HCT116 (cell line): ENCODE results near the gene ABCA1. TPM values are rescaled to one million over a fixed set of nuclear protein-coding genes. Genes with fewer than 3 reads are reported as not detected.

ENCODE experiments used
- ATAC-seq: fragments of 200-7000 bp; cut with Tn5 transposase; 2 replicates; pipeline ENCODE4 v1.9.1; 2020; ENCODE audit warnings: mild to moderate bottlenecking, moderate library complexity
- BruUV-seq: library from RNA; stranded (reverse); fragments of 400-500 nt; replicated peaks from 2 replicates; lab custom pipeline; 2021; lab: Mats Ljungman, UMichigan
- CTCF ChIA-PET: fragments of 300-600 bp; sonication (Branson Sonifier 250); formaldehyde crosslinking; loops from one replicate; lab custom pipeline; 2021; ENCODE audit warnings: antibody characterized with exemption; lab: Charles Lee
- POLR2A ChIA-PET: fragments of 300-600, 350-600 bp; sonication (Branson Sonifier 250); formaldehyde crosslinking; loops from one replicate; lab custom pipeline; 2021; ENCODE audit warnings: antibody characterized with exemption; lab: Charles Lee
- RAD21 ChIA-PET, 2 experiments: fragments of 300-600 bp; sonication (Branson Sonifier 250); formaldehyde crosslinking; loops; one replicate each; lab custom pipeline; 2023; ENCODE audit warnings: low total read pairs in 2 of 2; ENCODE audit not compliant: uncharacterized antibody in 2 of 2, unreplicated experiment in 2 of 2, low non-redundant PET in 1 of 2; lab: Charles Lee
- DNase-seq: peaks from one replicate; pipeline ENCODE4 v3.0.0-alpha.2; 2010; ENCODE audit warnings: low read depth, low spot score
- H2AFZ ChIP-seq: fragments of 200-600 bp; shearing (Covaris generic), sonication (generic); 2 replicates; pipeline ENCODE4 v1.6.1; 2017; ENCODE audit warnings: low read depth, mixed run types, mixed read lengths, antibody characterized with exemption, low read length; ENCODE audit not compliant: poor library complexity, severe bottlenecking
- H3K27ac ChIP-seq: 2 replicates; pipeline ENCODE4 v1.5.1; 2012; ENCODE audit warnings: low read depth, low read length
- H3K27me3 ChIP-seq: fragments of 200-600 bp; sonication (generic); 2 replicates; pipeline ENCODE4 v1.6.1; 2016; ENCODE audit warnings: mixed run types, low read length, mixed read lengths; ENCODE audit not compliant: insufficient read depth
- H3K36me3 ChIP-seq, 2 experiments: fragments of 200-500 bp in 1 of 2; fragments of 200-600 bp in 1 of 2; sonication (Bioruptor generic) in 1 of 2; sonication (generic) in 1 of 2; 2 replicates each; pipeline versions ENCODE4 v1.5.1 to v1.6.1; 2014 to 2016; ENCODE audit warnings: low read length in 2 of 2, inconsistent platforms in 1 of 2, mixed read lengths in 1 of 2, mixed run types in 1 of 2; ENCODE audit not compliant: insufficient read depth in 2 of 2, control insufficient read depth in 1 of 2
- H3K4me1 ChIP-seq, 2 experiments: fragments of 200-600 bp in 1 of 2; sonication (generic) in 1 of 2; 2 replicates each; pipeline versions ENCODE4 v1.5.1 to v1.6.1; 2012 to 2017; ENCODE audit warnings: low read length in 2 of 2, inconsistent platforms in 1 of 2, mild to moderate bottlenecking in 1 of 2, mixed read lengths in 1 of 2, mixed run types in 1 of 2, moderate library complexity in 1 of 2; ENCODE audit not compliant: insufficient read depth in 2 of 2, control insufficient read depth in 1 of 2
- H3K4me2 ChIP-seq: fragments of 200-600 bp; sonication (generic); 2 replicates; pipeline ENCODE4 v1.6.1; 2017; ENCODE audit warnings: mixed run types, low read length, mixed read lengths
- H3K4me3 ChIP-seq, 2 experiments: fragments of 200-600 bp in 1 of 2; sonication (generic) in 1 of 2; replicated peaks in 1 of 2; 2 replicates each; pipeline ENCODE4 v1.5.1; 2011 to 2016; ENCODE audit warnings: low read length in 2 of 2, control low read depth in 1 of 2, low read depth in 1 of 2, mild to moderate bottlenecking in 1 of 2, mixed read lengths in 1 of 2, mixed run types in 1 of 2
- H3K79me2 ChIP-seq: fragments of 200-600 bp; sonication (generic); 2 replicates; pipeline ENCODE4 v1.6.1; 2017; ENCODE audit warnings: mild to moderate bottlenecking, mixed run types, low read length, moderate library complexity, mixed read lengths; ENCODE audit not compliant: insufficient read depth
- H3K9ac ChIP-seq: fragments of 200-600 bp; sonication (generic); 2 replicates; pipeline ENCODE4 v1.6.1; 2016; ENCODE audit warnings: low read length, mixed read lengths
- H3K9me2 ChIP-seq: fragments of 200-600 bp; sonication (generic), shearing (Covaris generic); 2 replicates; pipeline ENCODE4 v1.6.1; 2017; ENCODE audit warnings: mixed run types, mild to moderate bottlenecking, moderate library complexity; ENCODE audit not compliant: insufficient read depth
- H3K9me3 ChIP-seq, 2 experiments: fragments of 200-500 bp in 1 of 2; fragments of 200-600 bp in 1 of 2; sonication (Bioruptor generic) in 1 of 2; sonication (generic) in 1 of 2; 2 replicates each; pipeline ENCODE4 v1.6.1; 2014 to 2017; ENCODE audit warnings: low read length in 2 of 2, mixed read lengths in 2 of 2, inconsistent platforms in 1 of 2, low read depth in 1 of 2, mild to moderate bottlenecking in 1 of 2, mixed run types in 1 of 2, moderate library complexity in 1 of 2; ENCODE audit not compliant: control insufficient read depth in 1 of 2, insufficient read depth in 1 of 2
- H4K20me1 ChIP-seq: fragments of 200-600 bp; sonication (generic), shearing (Covaris generic); 2 replicates; pipeline ENCODE4 v1.6.1; 2017; ENCODE audit warnings: mixed run types, mild to moderate bottlenecking, moderate library complexity; ENCODE audit not compliant: insufficient read depth
- EZH2 ChIP-seq: fragments of 200-600 bp; sonication (generic); IDR thresholded peaks from 2 replicates; pipeline ENCODE4 v1.6.1; 2017; ENCODE audit warnings: antibody characterized with exemption, mixed run types
- JUND ChIP-seq: IDR thresholded peaks from 2 replicates; pipeline ENCODE4 v1.6.1; 2012
- SIN3A ChIP-seq: IDR thresholded peaks from 2 replicates; pipeline ENCODE4 v1.6.1; 2012; ENCODE audit warnings: low read depth
- ZFX ChIP-seq: fragments of 450-650 bp; IDR thresholded peaks from 2 replicates; pipeline ENCODE4 v1.6.1; 2017
- ZNF274 ChIP-seq: fragments of 200-500 bp; sonication (Bioruptor generic); IDR thresholded peaks from 2 replicates; pipeline ENCODE4 v1.6.1; 2014; ENCODE audit warnings: mild to moderate bottlenecking, low read depth, low read length, inconsistent platforms
- intact Hi-C: fragments of 100-400 bp; cut with micrococcal nuclease; formaldehyde crosslinking; loops from 2 replicates; pipeline ENCODE4 v1.10.0; 2022
- total RNA-seq: library from RNA; stranded (reverse); gene quantifications from one replicate; pipeline ENCODE4 v1.2.1, GENCODE V29; 2021; ENCODE audit not compliant: unreplicated experiment
- TF ChIP-seq, protein P1 (sequence below): IDR thresholded peaks from 2 replicates; pipeline ENCODE4 v1.6.1; 2011; ENCODE audit warnings: mild to moderate bottlenecking, low read length, moderate library complexity; ENCODE audit not compliant: insufficient replicate concordance; ENCODE audit errors: extremely low read depth

The ABCA1 gene
- total RNA-seq, 1 experiment from 2014 or later: 0.89 TPM

GRCh38 chr9:104842698-104843097 is 85.3 kb downstream of the ABCA1 start (continued):
- TF ChIP-seq, protein P1, sequence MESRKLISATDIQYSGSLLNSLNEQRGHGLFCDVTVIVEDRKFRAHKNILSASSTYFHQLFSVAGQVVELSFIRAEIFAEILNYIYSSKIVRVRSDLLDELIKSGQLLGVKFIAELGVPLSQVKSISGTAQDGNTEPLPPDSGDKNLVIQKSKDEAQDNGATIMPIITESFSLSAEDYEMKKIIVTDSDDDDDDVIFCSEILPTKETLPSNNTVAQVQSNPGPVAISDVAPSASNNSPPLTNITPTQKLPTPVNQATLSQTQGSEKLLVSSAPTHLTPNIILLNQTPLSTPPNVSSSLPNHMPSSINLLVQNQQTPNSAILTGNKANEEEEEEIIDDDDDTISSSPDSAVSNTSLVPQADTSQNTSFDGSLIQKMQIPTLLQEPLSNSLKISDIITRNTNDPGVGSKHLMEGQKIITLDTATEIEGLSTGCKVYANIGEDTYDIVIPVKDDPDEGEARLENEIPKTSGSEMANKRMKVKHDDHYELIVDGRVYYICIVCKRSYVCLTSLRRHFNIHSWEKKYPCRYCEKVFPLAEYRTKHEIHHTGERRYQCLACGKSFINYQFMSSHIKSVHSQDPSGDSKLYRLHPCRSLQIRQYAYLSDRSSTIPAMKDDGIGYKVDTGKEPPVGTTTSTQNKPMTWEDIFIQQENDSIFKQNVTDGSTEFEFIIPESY: no peak

GRCh38 chr9:104841601-104842141 is 86.3 kb downstream of the ABCA1 start:
- no peak for ATAC-seq
- RAD21 ChIA-PET: no interaction called here

More at GRCh38 chr9:104841601-104842141, 86.3 kb downstream of the ABCA1 start:
- H3K4me2 ChIP-seq: no peak overlapping the region
- no peak overlapping the region for H3K27ac ChIP-seq
- no peaks in the 10 kb centered on the region for H3K79me2 ChIP-seq
- no peak overlapping the region for H3K4me3 ChIP-seq
- TF ChIP-seq EZH2 (no peak), JUND (no peak), ZFX (no peak), ZNF274 (no peak), SIN3A (no peak)
- TF ChIP-seq, protein P1: no peak
- H3K9ac ChIP-seq: no peak overlapping the region
- POLR2A ChIA-PET: no interaction called here
- BruUV-seq: no TSS peak
- H3K9me2 ChIP-seq: no peaks in the 10 kb centered on the region
- CTCF ChIA-PET: no interaction called here
- H4K20me1 ChIP-seq: no peaks in the 10 kb centered on the region
- no peaks in the 10 kb centered on the region for H3K9me3 ChIP-seq
- intact Hi-C loops: no loop called here
- H3K27me3 ChIP-seq: peaks cover 20% of the 10 kb centered on the region; the same call in 1 of the 2 replicates
- H2AFZ ChIP-seq: no peak overlapping the region
- DNase-seq: no peak
- no peaks in the 10 kb centered on the region for H3K36me3 ChIP-seq
- no peaks in the 10 kb centered on the region for H3K4me1 ChIP-seq
